ENCODE measurements around the gene HECTD2.
"Not testable (repeated sequence)": the region's sequence is repeated elsewhere in the genome, so short reads cannot be mapped to it uniquely, and the experiment has no call there.

Gene HECTD2

DNA sequence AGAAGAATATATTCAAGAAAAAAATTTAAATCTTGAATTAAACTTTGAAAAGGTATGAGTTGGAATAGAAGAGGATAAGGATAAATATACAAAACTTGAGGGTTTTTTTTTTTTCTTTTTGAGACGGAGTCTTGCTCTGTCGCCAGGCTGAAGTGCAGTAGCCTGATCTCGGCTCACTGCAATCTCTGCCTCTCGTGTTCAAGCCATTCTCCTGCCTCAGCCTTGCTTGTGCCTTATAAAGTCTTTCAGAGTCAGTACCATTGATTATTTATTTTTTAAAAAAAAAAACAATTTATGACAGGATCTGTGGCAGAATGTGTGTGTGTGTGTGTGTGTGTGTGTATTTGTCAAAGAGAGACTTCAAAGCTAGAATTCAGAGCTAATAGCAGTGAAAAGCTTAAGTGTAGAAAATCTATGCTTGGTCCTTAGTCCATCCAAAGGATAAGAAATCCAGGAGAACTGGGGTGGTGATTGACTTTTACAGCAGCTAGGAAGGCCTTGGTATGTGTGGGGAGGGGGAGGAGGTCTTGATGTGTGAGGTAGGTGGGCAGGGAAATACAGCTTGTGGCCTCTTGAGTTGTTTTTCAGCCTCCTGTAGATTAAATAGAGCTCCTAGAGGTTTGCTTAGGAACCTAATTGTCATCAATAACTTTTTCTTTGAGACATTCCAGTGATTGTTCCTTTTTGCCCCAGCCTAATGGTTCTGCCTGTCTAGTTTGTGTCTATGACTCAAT, 2.4 kb downstream of the HECTD2 start:
- no peak for DNase-seq

DNA sequence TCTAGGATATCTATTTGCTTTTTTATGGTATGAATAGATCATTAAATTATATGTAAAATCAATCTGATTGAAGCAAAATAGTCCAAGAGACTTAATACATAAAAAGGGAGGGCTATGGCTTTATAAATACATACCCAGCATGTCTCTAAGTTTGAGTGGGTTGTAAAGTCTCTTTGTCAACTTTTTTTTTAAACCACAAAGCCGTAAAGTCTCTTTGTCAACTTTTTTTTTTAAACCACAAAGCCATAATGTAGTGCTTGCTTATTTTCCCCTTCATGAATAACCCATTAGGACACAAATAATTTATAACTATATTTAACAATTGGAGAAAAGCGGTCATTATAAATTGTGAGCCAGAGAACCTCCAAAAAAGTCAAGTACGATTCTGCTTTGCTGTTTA, 5.7 kb downstream of the HECTD2 start:
- DNase-seq: no peak

DNA sequence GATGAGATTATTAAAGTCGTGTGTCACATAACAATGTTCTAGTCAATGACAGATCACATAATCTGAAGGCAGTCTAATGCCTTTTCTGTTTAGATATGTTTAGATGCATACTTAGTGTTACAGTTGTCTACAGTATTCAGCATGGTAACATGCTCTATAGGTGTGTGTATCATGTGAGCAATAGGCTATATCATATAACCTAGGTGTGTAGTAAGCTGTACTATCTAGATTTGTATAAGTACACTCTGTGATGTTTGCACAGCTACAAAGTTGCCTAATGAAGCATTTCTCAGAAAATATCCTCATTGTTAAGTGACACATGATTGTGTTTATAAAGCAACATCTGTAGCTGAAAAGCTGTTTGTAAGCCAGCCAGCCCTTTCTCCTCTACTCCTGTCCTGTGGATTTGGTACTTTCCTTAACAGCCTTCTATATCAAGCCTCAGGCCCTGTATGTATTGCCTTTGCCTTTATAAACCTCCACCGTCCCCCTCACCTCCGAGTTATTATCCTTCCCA, 6.3 kb downstream of the HECTD2 start:
- DNase-seq: no peak

DNA sequence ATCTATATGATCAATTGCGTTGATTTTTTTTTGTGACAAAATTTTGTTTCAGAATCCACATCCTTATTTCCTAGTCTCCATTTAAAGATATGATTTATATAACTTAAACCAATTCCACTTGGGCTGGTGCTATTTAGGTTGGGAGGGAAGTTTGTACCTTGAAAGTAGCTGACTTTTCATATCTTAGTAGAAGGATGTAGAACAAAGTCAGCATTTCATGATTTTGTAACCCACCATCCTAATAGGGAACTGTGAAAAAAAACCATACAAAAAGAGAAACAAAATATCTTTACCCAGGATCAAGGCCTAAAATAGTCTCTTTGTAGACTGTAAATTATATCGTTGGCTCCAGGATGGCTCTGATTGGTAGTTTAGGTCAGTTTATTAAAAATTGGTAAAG, 8.3 kb downstream of the HECTD2 start:
- no peak for DNase-seq

DNA sequence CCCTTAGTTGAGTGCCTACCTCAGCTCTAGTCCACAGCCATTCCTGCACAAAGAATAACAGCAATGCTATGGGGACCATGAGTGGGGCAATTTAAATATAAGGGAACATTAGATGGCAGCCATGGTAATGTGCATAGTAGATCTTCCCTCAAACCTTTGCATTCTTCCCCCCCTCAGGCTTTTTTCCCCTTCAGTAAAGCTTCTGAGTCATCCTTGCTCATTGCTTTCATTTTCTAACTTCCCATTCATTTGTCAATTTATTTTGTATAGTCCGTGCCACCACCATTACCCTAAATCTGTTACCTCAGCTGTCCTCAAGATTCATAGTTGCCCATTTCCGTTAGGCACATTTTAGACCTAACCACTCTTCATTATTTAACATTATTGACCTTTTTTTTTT, 10.7 kb downstream of the HECTD2 start:
- DNase-seq: no peak

DNA sequence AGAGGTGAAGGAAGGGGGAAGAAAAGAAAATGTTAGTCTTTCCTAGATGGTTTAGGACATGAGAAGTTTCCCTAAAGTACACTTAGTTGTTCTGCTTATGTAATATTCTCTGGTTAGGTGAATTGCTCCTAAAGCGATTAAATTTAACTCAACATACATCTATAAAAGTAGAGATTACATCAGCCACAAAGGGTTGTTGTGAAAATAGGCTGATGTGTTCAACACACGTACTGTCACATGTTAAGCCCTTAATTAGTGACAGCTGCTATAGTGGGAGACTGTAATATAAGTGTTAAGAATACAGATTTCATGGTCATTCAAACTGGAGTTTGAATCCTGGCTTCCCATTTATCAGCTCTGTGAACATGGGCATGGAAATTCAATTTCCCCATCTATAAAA, 12.8 kb downstream of the HECTD2 start:
- DNase-seq: no peak

DNA sequence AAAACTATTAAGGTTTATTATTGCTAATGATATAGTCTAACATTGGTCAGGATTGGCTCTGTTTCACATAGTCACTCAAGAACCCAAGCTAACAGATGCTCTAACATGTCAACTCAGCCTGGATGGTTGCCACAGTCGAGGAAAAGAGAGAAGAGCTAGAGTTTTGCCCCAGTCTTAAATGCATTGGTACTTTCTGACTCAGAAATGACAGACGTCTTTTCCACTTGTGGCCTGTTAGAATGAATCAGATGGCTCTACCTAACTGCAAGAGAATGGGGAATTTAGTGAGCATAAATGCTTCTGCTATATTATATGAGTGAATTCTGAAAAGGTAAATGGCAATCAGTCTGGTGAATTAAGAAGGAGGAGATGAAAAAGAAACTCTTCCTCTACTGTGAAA, 13.9 kb downstream of the HECTD2 start:
- DNase-seq: no peak

DNA sequence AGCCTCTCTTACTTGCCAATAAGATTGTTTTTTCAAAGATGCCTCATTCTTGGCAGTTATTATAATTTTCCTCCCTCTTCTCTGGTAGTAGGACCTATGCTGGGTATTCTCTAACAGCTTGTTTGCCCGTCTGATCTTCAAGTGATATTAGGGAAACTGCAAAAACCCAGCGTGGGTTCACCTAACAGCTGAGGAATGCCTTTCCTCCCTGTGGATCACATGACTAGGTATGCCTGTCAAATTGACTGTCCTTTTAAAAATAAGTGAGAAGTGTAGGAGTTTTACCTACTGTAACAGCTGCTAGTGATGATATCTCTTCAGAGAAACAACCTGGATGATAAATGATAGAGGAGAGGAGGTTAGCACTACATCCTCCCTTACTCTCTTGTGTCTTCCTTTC, 22.0 kb downstream of the HECTD2 start:
- DNase-seq: no peak

DNA sequence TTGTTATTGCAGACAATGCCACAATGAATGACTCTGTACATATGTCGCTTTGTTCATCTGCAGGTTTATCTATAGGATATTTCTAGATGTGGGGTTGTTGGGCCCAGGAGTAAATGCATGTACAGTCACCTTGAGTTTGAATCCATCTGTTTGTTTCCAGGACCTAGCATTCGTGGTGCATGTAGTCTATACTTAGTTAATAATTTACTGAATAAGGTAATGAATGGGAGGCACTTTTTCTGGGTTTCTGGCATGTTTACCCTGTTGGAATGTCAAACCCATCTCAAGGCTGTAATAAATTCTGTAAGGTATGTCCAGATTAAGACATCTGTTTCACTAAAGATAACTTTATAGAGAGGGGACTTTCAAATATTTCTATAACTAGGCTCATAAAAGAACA, 23.5 kb downstream of the HECTD2 start:
- no peak for DNase-seq

DNA sequence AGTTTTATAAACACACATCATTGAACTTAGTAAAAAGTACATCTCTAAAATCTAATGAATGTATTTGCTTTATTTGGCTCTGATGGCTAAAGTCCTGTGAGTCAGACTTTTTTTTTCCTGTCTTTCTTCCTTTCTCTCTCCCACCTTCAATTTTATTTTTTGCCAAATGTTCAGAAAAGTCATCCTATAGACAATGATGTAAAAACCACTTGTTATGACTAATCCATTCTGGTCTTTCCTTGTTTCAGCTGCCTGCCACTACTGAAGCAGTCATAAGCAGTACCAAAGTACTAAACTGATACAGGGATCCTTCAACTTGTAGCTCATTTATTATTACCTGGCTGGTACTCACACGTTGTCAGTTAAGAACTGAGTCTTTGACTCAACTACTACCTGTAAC, 23.9 kb downstream of the HECTD2 start:
- no peak for DNase-seq

DNA sequence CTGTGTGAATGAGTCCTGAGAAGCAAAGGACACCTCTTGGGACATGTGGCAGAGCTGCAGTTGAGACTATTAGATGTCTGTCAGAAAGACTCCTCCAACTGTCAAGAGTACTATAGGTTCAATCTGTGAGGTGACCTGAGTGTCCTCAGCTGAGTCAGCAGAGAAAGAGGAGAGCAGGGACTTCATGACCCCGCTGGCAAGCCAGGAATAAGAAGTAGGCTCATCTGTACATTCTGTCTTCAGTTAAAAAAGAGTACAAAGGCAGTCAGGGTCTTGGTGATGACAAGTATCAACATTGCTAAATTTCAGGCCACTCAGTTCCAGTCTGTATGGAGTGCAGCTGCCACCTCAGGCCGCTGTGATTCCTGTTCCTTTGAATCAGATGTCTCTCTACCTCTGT, 25.1 kb downstream of the HECTD2 start:
- DNase-seq: no peak

DNA sequence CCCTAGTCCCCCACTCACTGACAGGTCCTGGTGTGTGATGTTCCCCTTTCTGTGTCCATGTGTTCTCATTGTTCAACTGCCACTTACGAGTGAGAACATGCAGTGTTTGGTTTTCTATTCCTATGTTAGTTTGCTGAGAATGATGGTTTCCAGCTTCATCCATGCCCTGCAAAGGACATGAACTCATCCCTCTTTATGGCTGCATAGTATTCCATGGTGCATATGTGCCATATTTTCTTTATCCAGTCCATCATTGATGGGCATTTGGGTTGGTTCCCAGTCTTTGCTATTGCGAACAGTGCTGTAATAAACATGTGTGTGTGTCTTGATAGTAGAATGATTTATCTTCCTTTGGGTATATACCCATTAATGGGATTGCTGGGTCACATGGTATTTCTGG, 28.1 kb downstream of the HECTD2 start:
- DNase-seq: not testable (repeated sequence)

DNA sequence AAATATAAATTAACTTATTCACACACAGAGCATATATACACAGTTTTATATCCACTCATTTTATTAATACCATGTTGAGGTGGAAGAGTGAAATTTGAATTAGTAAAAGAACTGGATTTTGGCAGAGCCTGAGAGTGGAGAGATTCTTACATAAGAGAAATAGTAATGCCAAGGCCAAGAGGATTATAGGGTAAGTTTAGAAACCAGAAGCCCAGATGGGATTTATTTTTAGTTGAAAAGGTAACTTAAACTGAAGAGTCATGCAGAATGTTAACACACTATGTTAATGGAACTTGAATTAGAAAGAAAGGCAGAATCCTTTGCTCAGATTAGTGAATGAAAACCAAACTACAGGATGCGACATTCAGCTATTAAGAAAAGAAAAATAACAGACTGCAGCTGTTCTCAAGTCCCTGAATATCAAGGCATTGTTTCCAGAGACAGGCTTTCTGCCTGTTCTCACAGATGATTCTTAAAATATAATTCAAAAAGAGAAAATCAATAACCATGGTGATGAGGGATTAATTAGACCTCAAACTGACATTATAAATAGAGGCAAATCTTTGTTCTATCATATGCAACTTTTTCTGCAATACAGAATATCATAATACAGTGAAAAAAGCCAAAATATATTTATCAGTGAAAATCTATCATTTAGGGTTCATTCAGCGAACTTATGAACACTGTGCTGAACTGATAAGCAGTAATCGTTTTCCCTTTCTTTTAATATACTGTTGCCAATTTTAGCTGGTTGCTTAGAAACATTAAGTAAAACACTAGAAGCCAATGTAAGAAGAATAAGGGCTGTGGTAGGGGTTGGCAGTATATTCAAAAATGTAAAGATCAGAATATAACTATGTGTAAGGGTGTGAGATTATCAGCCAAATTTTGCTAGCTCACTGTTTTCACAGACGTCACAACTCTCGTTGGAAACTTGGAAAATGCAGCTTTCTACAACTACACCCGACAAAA, 34.4 kb downstream of the HECTD2 start:
- DNase-seq: no peak

DNA sequence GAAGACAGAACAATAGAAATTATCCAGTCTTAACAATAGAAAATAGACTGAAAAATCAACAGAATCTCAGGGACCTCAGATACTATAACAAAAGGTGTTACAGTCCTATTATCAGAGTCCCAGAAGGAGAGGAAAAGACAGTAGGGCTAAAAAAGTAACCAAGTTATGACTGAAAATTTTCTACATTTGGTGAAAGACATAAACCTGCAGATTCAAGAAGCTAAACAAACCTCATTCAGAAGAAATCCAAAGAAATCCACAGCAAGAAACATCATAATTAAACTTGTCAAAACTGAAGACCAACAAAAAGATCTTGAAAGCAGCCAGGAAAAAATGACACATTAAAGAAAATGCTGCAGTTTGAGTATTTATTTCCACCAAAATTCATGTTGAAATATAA, 41.9 kb downstream of the HECTD2 start:
- DNase-seq: no peak

DNA sequence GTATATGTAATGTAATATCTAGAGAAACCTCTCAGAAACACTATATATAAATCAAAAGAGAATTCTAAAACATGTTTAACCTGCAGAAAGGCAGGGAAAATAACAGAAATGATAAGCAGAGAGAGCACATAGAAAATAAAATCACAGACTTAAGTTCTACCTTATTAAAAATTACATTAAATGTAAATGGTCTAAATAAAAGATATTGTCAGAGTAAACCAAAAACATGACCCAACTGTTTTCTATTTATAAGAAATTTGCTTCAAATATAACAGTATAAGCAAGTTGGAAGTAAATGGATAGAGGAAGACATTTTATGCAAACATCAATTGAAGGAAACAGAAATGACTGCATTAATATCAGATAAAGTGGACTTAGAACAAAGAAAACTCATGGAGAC, 43.4 kb downstream of the HECTD2 start:
- no peak for DNase-seq

DNA sequence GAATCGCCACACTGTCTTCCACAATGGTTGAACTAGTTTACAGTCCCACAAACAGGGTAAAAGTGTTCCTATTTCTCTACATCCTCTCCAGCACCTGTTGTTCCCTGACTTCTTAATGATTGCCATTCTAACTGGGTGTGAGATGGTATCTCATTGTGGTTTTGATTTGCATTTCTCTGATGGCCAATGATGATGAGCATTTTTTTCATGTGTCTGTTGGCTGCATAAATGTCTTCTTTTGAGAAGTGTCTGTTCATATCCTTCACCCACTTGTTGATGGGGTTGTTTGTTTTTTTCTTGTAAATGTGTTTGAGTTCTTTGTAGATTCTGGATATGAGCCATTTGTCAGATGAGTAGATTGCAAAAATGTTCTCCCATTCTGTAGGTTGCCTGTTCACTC, 45.0 kb downstream of the HECTD2 start:
- not testable (repeated sequence) for DNase-seq

DNA sequence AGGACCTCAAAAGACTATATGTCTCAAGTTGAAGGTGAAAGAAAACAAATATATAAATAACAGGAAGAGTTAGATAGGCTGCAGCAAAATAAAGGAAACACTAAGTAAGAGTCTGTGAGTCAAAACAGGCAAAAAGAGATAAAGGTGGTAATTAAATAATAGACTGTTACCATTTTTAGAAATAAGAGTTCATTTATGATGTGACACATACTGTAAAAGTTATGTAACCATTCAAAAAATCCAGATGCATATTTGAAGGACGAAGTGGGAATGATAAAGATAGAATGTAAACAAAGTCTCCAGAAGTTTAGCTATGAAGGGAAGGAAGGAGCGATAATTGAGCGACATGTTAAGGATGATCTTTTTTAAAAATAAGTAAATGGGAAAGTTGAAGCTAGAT, 50.5 kb downstream of the HECTD2 start:
- DNase-seq: no peak

DNA sequence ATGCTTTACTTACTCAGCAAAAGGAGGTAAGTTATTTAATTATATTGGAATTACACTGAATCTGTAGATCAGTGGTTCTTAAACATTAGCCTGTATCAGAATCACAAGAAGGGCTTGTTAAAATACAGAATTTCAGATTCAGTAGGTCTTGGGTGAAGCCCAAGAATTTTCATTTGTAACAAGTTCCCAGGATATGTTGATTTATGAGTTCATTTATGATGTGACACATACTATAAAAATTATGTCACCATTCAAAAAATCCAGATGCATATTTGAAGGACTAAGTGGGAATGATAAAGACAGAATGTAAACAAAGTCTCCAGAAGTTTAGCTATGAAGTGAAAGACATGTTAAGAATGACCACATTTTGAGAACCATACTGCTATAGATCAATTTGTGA, 52.3 kb downstream of the HECTD2 start:
- no peak for DNase-seq

DNA sequence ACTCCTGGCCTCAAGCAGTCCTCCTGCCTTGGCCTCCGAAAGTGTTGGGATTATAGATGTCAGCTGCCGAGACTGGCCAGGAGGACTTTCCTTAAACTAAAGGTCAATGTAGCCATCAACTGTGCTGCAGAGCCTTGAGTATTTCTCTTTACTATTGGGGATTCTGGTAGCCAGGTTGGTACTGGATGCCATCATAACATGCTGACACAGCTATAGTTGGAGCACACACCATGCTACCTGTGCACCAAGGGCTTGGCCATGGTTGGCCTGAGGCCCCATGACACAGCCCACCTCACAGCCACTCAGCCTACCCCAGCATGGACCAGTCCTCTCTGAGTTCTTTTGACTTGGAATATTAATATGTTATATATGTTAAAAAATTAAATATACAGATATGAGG, 54.4 kb downstream of the HECTD2 start:
- DNase-seq: no peak

DNA sequence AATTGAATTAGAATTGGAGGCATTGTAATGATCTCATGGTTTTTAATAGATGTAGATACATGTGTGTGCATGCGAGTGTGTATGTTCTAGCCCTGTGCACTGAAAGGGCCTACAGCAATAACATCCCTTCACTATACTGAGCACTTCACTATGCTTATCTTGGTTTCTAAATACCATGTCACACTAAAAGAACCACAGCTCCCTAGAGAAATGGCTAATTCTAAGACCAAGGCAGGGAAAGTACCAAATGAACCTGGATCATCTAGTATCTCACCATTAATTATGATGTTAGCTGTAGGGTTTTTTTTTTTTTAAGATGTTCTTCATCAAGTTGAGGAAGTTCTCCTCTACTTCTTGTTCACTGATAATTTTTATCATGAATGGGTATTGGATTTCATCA, 55.1 kb downstream of the HECTD2 start:
- no peak for DNase-seq

DNA sequence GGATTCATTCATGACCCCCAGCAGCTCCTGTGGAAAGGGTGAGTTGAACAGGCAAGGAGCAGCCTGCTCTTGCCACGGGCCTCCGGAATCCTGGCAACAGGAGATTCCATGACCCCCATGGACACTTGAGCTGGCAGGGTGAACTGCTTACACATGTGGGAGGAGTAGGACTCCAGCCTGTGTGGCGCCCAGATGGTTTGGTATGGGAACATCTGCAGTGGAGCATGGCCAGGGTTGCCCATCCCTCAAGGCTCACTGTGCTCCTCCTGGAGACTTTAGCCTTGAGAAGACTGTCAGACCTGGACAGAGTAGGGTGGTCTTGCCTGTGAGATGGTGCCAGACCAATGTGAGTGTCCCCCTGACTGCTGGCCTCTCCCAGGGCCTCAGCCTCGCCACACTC, 57.0 kb downstream of the HECTD2 start:
- DNase-seq: no peak

DNA sequence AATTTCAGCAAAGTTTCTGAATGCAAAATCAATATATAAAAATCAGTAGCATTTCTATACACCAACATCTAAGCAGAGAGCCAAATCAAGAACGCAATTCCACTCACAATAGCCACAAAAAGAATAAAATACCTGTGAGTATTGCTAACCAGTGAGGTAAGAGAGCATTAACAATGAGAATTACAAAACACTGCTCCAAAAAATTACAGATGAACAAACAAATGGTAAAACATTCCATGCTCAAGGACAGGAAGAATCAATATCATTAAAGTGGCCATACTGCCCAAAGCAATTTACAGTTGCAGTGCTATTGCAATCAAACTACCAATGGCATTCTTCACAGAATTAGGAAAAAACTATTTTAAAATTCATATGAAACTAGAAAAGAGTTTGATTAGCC, 61.5 kb downstream of the HECTD2 start:
- no peak for DNase-seq

DNA sequence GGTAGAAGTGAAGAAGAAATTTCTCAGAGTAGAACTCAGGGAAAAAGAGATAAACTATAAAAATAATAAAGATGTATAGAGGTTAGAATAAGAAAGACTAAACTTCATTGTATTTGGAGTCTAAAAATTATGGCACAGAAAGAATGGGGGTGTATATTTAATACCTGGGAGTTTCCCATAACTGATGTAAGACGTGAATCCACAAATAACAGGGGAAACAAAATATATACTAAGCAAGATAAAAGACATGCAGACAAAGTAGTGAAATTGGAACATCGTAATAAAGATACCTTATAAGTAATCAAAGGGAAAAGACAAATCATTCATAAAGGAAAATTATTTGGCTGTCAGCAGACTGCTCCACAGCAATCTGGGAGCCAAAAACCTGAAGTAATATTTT, 62.8 kb downstream of the HECTD2 start:
- no peak for DNase-seq

DNA sequence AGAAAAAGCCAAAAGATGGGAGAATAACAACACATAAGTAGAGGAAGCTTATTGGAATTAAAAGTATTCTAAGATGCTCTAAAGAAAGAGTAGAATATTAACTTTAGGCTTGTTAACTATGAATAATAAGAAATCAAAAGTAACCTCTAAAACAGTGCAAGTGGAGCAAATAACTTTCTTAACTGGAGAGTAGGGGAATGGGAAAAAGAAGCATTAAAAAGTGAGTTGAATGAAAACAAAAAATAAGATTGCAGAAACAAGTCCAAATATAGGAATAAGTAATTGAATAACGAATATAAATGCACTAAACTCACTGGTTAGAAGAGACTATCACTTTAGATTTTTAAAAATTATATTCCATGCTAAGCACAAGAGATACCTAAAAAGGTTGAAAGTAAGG, 63.9 kb downstream of the HECTD2 start:
- no peak for DNase-seq

Measured in CD4-positive, alpha-beta T cell treated with Interleukin-4 for 1 hour (primary cell).